Large intestine (tissue), 3 donors: ENCODE data around the gene TMEM145. TPM values are rescaled to one million over a fixed set of nuclear protein-coding genes. Genes with fewer than 3 reads are reported as not detected.
"Not testable (repeated sequence)": the region's sequence is repeated elsewhere in the genome, so short reads cannot be mapped to it uniquely, and the experiment has no call there.

Experiments used
- DNase-seq, 2 donors: peaks; one replicate each; pipeline versions ENCODE4 v3.0.0 to v3.0.0-alpha.2; 2013
- H3K27ac ChIP-seq: one replicate; pipeline ENCODE4 v1.5.1; 2013; ENCODE audit warnings: low read length
- H3K27me3 ChIP-seq: 2 replicates; pipeline ENCODE4 v1.6.1; 2013; ENCODE audit warnings: low read length; ENCODE audit not compliant: control insufficient read depth, insufficient read depth
- H3K36me3 ChIP-seq: 2 replicates; pipeline ENCODE4 v1.6.1; 2013; ENCODE audit warnings: low read length; ENCODE audit not compliant: control insufficient read depth, insufficient read depth
- H3K4me1 ChIP-seq: one replicate; pipeline ENCODE4 v1.6.1; 2013; ENCODE audit warnings: low read length; ENCODE audit not compliant: control insufficient read depth, insufficient read depth
- H3K4me3 ChIP-seq: one replicate; pipeline ENCODE4 v1.5.1; 2013; ENCODE audit warnings: low read length
- H3K9me3 ChIP-seq: one replicate; pipeline ENCODE4 v1.6.1; 2013; ENCODE audit warnings: mild to moderate bottlenecking, low read depth, low read length, moderate library complexity; ENCODE audit not compliant: control insufficient read depth
- WGBS: methylation state at CpG from one replicate; pipeline ENCODE4 v1.1.5; 2013; ENCODE audit warnings: low lambda C conversion rate; ENCODE audit not compliant: insufficient coverage; 5-methylcytosine and 5-hydroxymethylcytosine counted together
- polyA plus RNA-seq: library from polyadenylated mRNA; unstranded; fragments of 120-200 nt; gene quantifications from one replicate; pipeline ENCODE4 v1.2.1, GENCODE V29; 2013

The TMEM145 gene
- polyA plus RNA-seq, 1 donor = 3.3 TPM

- peak within 1 kb of the TSS; percentile 66 for H3K27ac ChIP-seq
- H3K4me1 ChIP-seq = peaks cover 29% of the 10 kb centered on the region
- peak within 1 kb of the TSS; percentile 80 for H3K4me3 ChIP-seq
- peaks cover 5% of the 10 kb centered on the region for H3K9me3 ChIP-seq
- DNase-seq = peak; percentile 99
- no peaks in the 10 kb centered on the region for H3K36me3 ChIP-seq
- H3K27me3 ChIP-seq = peaks cover 34% of the 10 kb centered on the region
- no CpG with 5 or more reads among the region's 45 CpGs for WGBS
These were observed 12.3 kb downstream of the TMEM145 start, which contains the start of gene MEGF8 for GRCh38 chr19:42325308-42325895. Gene MEGF8, plus strand, starts transcription at chr19:42325635. Its CDS starts 609 bp downstream, at chr19:42326244.

- no peaks in the 10 kb centered on the region for H3K36me3 ChIP-seq
- H3K4me3 ChIP-seq = peak overlapping the region; percentile 80
- peaks cover 5% of the 10 kb centered on the region for H3K9me3 ChIP-seq
- peaks cover 33% of the 10 kb centered on the region for H3K27me3 ChIP-seq
- peaks cover 29% of the 10 kb centered on the region for H3K4me1 ChIP-seq
- no CpG with 5 or more reads among the region's 37 CpGs for WGBS
- H3K27ac ChIP-seq = peak overlapping the region; percentile 66
- DNase-seq = no peak
These were observed 13.0 kb downstream of the TMEM145 start for GRCh38 chr19:42325896-42326771.

- H3K36me3 ChIP-seq = no peaks in the 10 kb centered on the region
- no peak for DNase-seq
- no peak overlapping the region for H3K27ac ChIP-seq
- H3K27me3 ChIP-seq = peaks cover 28% of the 10 kb centered on the region
- no peak overlapping the region for H3K4me3 ChIP-seq
- H3K9me3 ChIP-seq = peaks cover 5% of the 10 kb centered on the region
- peaks cover 29% of the 10 kb centered on the region for H3K4me1 ChIP-seq
These were observed 13.9 kb downstream of the TMEM145 start for GRCh38 chr19:42326969-42327368.

DNA sequence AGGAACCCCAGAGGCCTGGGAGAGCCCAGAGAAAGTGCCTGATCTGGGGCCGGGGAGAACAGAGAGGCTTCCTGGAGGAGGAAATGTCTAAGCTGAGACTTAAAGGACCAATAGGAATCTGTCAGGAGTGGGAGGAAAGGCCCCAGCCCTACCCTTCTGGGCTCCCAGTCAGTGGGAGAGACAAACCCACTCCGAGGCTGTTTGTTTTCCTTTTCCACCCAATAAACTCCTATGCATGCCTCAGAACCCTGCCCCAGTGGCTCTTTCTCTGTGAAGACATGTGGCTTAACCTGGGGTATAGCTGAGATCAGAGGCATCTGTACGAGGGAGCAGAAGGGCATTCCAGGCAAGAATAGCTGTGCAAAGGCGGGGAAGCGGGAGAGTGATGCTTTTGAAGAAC is 14.3 kb downstream of the TMEM145 start:
- 100% methylated on average over 1 of the region's 5 CpGs for WGBS
- H3K36me3 ChIP-seq = no peaks in the 10 kb centered on the region

DNA sequence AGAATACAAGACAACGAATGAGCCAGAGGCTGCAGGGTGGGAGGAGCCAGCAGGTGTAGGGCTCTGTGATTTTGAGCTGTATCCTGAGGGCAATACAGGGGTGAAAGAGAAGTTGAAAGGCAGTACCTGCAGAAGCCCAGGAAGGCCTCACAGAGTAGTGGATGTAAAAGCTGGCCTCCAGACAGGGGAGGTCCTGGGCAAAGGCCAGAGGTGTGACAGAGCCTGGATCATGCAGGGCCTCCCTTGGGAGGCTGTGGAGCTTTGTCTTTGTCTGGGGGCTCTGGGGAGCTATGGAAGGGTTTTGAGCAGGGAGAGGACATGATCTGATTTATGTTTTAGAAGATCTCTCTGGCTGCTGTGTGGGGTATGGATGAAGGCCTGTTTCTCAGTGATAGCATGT is 15.0 kb downstream of the TMEM145 start:
- Histone ChIP-seq H3K36me3 (no peaks in the 10 kb centered on the region), H3K27me3 (peaks cover 18% of the 10 kb centered on the region), H3K27ac (peak overlapping the region; percentile 6), H3K4me3 (no peak overlapping the region), H3K4me1 (peaks cover 29% of the 10 kb centered on the region), H3K9me3 (peaks cover 5% of the 10 kb centered on the region)
- peak in 1 of 2 donors; percentile 61 for DNase-seq
- WGBS = no CpG with 5 or more reads among the region's 1 CpG

More for the DNA sequence above, 14.3 kb downstream of the TMEM145 start:
- H3K27ac ChIP-seq = no peak overlapping the region
- DNase-seq = no peak
- H3K4me3 ChIP-seq = no peak overlapping the region
- peaks cover 5% of the 10 kb centered on the region for H3K9me3 ChIP-seq
- peaks cover 24% of the 10 kb centered on the region for H3K27me3 ChIP-seq
- peaks cover 29% of the 10 kb centered on the region for H3K4me1 ChIP-seq

DNA sequence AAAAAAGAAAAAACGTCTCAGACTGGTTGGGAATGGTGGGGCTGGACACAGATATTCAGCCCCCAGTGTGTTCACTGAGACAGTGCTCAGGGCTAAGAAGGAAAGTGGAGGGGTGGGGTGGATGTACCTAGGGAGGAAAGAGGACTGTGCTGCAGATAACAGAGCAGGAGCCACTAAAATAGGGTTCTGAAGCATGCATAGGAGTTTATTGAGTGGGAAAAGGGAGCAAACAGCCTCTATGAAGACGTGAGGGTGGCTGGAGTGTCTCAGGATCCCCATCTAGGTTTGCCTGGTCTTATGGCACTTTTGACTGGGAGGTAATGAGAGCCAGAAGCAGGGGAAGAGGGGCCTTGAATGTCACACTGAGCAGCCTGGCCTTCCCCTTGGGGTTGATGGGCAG is 15.7 kb downstream of the TMEM145 start:
- WGBS = no CpG with 5 or more reads among the region's 2 CpGs
- peaks cover 29% of the 10 kb centered on the region for H3K4me1 ChIP-seq
- no peak for DNase-seq

DNA sequence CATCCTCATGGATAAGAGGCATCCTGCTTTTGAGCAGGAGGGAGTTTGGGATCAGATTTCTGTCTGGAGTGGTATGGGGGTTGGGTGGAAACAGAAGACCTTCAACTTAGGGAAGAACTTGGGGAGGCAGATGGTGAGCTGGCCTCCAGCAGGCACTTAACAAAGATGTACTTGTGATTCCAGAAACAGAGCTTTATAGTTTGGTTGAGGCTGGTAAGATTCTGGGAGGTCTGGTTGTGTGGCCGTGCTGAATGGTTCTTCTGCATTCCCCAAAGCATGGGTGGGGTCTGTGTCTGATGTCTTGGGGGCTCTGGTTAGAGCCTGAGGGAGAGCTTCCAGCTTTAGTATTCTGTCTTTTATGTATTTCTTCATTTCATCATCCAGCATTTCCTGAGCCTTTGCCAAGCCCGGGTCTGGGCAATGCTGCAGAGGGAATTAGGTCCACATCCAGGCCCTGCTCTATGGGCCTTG is 17.2 kb downstream of the TMEM145 start:
- Histone ChIP-seq H3K4me1 (peaks cover 24% of the 10 kb centered on the region), H3K4me3 (no peak overlapping the region), H3K27me3 (no peaks in the 10 kb centered on the region), H3K36me3 (peaks cover 9% of the 10 kb centered on the region), H3K27ac (no peak overlapping the region), H3K9me3 (no peaks in the 10 kb centered on the region)
- WGBS = no CpG with 5 or more reads among the region's 2 CpGs
- DNase-seq = no peak

More for the DNA sequence above, 15.7 kb downstream of the TMEM145 start:
- peaks cover 5% of the 10 kb centered on the region for H3K9me3 ChIP-seq
- peaks cover 11% of the 10 kb centered on the region for H3K27me3 ChIP-seq
- no peak overlapping the region for H3K27ac ChIP-seq
- H3K4me3 ChIP-seq = no peak overlapping the region
- peaks cover 4% of the 10 kb centered on the region for H3K36me3 ChIP-seq

GRCh38 chr19:42331333-42331732 is 18.2 kb downstream of the TMEM145 start:
- Histone ChIP-seq H3K4me1 (peaks cover 21% of the 10 kb centered on the region), H3K36me3 (peaks cover 18% of the 10 kb centered on the region)
- not testable (repeated sequence) for H3K27ac ChIP-seq, H3K27me3 ChIP-seq, H3K4me3 ChIP-seq, DNase-seq, H3K9me3 ChIP-seq
- WGBS = no CpG with 5 or more reads among the region's 3 CpGs

GRCh38 chr19:42332059-42332458 is 18.9 kb downstream of the TMEM145 start:
- no peak for DNase-seq
- H3K4me3 ChIP-seq = no peak overlapping the region
- no peaks in the 10 kb centered on the region for H3K27me3 ChIP-seq
- H3K27ac ChIP-seq = no peak overlapping the region
- no CpG with 5 or more reads among the region's 6 CpGs for WGBS
- H3K9me3 ChIP-seq = no peaks in the 10 kb centered on the region
- peaks cover 15% of the 10 kb centered on the region for H3K4me1 ChIP-seq
- peaks cover 25% of the 10 kb centered on the region for H3K36me3 ChIP-seq

DNA sequence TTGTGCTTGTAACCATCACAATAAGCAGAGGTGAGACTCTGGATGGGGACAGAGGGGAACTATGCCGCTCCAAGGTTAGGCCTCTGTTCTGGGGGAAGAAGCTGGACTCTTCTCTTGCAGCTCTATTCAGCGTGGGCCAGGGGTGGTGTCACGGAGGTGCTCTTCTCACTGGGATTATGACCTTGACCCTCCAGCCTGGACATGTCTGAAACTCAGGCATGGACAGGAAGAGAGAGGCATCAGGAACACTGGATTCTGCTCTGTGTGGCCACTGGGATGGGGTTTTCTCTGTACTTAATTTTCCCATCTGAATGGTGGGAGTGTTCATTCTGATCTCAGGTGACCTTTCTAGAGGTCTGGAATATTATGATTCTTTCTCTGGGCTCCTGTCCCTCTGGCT is 19.9 kb downstream of the TMEM145 start:
- Histone ChIP-seq H3K27me3 (no peaks in the 10 kb centered on the region), H3K27ac (no peak overlapping the region), H3K4me1 (peaks cover 8% of the 10 kb centered on the region), H3K36me3 (peaks cover 27% of the 10 kb centered on the region), H3K4me3 (no peak overlapping the region), H3K9me3 (no peaks in the 10 kb centered on the region)
- no peak for DNase-seq
- WGBS = no CpG with 5 or more reads among the region's 3 CpGs
